HG02759 (cell line): Measurements from ENCODE around the gene CPN1.
A peak's percentile ranks its signal among the peaks of the same experiment; 100 is the strongest.
"Not testable (repeated sequence)": the region's sequence is repeated elsewhere in the genome, so short reads cannot be mapped to it uniquely, and the experiment has no call there.

Experiments
- ATAC-seq: cut with Tn5 transposase; IDR thresholded peaks from one replicate; pipeline ENCODE4 v1.9.1; 2021; ENCODE audit warnings: mild to moderate bottlenecking, moderate library complexity; ENCODE audit not compliant: unreplicated experiment

The CPN1 gene

DNA sequence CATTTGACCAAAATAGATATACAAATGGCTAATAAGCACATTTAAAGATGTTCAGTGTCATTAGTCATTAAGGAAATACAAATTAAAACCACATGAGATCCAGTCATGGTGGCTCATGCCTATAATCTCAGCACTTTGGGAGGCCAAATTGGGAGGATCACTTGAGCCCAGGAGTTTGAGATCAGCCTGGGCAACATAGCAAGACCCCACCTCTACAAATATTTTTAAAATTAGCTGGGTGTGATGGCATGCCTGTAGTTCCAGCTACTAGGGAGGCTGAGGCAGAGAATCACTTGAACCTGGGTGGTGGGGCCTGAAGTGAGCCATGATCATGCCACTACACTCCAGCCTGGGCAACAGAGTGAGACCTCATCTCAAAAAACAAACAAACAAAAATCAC lies 607 bp upstream of the CPN1 start:
- ATAC-seq: not testable (repeated sequence)

DNA sequence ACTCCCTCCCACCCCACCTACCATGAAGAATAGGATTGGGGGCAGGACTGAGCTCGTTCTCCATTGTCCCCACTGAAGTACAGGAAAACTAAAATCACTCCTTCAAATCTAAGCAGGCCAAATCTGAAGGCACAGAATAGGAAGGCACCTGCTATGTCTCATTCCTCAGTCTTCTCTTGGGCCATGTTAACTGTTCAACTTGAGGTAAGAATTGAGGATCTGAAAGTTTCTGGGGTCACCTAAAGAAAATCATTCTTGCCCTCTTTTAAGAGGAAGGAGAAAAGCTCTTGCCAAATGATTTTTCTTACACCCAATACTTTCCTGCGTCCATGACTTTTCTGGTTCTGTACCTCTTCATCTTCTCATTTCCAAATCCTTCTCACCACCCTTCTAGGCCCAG lies 4.9 kb downstream of the CPN1 start:
- no peak for ATAC-seq

DNA sequence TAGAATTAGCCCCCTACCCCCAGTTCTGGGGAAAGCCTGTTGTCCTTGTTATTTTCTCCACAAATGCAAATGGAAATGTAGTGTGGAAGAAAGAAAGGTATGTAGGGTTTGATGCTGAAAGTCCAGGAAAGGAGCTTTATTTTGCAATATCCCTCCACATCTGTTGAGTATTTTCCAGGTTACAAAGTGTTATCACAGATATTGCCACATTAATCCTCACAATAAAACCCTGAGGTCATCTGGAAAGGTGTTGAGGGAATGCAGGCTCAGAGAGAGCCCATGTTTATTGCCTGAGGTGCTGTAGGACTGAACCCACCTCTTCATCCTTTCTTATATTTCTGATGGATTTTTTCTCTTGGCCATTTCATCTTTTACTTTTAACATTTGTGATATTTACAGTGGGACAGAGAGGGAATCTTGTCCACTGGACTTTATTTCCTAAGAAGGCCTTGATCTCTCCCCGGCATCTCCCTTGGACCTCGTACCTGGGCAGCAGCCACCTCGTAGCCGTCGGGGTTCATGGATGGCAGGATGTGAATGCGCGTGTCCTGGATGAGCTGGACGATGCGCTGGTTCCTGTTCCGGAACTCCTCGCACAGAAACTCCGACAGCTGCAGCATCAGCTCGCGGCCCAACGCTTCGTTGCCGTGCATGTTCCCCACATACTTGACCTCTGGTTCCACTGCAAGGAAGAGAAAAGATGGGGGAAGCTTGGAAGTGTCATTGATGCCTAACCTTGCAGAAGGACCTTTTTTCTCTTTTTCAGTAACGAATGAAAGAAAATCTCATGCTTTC lies 6.0 kb downstream of the CPN1 start:
- no peak for ATAC-seq

DNA sequence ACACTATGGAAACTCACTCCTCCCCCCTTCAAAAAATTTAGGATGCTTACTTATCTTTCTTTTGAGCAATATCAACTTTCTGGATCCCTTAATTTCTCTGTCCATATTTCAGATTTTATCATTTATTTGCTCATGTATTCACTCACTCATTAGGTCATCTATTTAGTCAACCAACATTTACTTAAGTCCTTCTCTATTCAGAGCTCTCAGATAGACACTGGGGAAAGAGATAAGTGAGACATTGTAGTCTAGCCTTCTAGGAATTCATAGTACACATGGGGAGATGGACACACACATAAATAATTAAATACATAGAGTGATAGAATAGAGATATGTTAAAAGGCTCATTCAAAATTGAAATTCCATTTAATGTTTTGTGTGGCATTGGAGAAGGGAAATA lies 9.2 kb downstream of the CPN1 start:
- no peak for ATAC-seq

DNA sequence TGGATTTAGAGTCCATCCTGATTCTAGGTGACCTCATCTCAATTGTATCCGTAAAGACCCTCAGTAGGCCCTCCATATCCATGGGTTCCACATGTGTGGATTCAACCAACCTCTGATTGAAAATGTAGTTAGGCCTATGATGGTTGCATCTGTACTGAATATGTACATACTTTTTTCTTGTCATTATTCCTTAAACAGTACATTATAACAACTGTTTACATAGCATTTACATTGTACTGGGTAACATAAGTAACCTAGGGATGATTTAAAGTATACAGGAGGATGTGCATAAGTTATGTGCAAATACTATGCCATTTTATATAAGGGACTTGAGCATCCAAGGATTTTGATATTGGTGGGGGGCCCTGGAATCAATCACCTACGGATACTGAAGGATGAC lies 10.1 kb downstream of the CPN1 start:
- ATAC-seq: no peak

DNA sequence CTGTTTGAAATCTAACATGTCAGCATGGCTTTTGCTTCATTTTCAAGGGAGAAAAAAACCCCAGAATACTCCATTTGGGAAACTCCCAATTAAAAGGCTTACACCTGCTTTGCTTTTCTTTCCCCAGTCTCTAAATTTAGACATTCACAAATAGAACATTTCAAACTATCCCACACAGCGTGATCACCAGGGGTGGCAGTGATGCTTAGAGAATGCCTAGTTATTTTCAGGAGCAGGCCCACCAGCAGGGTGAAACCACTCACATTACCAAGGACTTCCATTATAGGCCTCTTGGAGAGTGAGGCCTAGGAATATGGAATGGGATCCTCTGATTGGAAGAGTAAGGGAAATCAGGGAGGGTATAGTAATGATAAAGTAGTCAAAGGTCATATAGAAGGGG lies 14.2 kb downstream of the CPN1 start:
- no peak for ATAC-seq

DNA sequence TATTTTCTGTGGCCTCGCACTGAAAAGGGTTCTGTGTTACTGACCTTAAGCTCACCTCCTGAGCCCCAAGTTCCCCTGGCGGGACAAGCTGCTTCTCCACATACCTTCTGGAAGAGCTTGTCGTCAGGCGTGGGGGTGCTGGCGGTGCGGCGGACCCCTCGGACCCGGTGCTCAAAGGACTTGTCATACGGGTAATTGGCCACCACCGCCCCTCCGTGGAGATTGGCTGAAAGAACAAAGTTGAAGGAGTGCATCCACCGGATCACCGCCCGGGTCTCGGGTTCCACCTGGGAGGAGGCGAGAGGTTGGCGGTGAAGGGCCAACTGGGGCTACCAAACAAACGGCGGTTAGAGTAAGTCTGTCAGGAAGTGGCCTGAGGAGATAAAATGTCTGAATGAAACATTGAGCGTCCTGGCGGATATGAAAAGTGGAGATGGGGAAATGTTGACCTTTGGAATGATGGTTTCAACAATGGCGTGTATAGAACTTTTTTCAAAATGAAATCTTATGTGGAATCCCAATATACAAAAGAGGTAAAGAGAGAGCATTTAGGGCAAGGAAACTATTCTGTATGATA lies 16.5 kb downstream of the CPN1 start:
- no peak for ATAC-seq

DNA sequence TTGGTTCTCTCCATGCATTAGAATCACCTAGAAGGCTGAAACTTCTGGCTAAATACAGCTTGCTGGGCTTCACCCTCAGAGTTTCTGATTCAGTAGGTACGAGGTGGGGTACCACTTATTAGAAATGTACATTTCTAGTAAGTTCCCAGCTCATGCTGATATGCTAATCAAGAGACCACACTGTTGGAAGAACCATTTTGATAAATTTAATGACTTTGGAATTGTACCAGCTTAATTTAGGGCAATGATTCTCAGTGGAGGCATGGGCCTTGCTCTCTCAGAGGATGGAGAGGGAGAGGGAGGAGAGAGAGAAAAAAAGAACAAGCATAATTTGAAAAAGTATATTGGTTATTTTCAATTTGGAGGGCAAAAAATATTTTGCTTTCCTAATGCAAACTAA lies 20.3 kb downstream of the CPN1 start:
- ATAC-seq: no peak

DNA sequence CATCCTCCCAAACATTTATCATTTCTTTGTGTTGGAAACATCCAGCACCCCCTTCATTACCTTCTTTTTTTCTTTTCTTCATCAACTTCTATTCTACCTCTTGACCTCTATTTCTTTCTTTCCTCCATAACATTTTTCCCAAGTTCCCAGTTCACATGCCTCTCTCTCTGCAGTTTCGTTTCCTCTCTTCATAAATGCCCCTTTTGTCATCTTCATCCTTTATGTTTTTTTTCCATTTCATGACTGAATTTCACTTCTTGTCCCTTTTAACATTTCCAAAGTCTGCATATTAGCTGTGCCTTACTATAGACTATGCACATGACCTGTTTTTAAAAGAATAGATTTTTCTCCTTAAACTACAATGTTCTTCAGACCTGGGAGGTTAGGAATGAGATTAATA lies 23.7 kb downstream of the CPN1 start:
- no peak for ATAC-seq

DNA sequence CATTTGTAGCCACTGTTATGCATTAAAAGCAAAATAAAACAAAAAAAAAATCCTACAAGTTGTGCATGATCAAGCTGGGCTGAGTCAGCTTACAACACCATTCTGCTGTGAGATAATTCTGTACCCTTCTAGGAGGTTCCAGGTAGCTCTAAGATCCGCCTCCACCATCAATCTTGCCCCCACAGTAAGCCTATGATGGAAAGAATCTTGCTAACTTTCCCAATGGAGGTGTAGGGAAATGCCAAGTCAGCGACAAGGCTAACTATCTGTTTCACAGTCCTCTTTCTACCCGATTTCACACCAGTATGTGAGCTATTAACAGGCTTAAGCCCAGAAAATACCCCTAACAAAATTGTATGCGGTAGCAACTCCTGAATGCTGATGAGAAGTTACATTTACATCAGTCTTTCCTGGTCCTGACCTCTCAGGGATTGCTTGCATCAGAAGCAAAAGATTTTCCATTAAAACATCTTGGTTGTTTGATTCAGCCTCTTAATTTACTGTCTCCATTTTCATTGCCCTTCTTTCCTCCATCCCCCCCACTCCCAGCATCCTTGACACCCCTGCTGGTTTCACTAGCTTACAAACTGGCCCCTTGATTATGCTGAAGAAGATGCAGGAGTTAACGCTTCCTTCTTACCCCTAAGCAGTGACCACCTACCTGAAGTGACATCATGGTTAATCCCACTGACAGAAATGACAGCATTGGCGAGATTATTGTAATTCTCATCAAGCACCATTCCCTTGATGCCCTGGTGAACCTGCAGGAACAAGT lies 27.8 kb downstream of the CPN1 start:
- ATAC-seq: no peak

DNA sequence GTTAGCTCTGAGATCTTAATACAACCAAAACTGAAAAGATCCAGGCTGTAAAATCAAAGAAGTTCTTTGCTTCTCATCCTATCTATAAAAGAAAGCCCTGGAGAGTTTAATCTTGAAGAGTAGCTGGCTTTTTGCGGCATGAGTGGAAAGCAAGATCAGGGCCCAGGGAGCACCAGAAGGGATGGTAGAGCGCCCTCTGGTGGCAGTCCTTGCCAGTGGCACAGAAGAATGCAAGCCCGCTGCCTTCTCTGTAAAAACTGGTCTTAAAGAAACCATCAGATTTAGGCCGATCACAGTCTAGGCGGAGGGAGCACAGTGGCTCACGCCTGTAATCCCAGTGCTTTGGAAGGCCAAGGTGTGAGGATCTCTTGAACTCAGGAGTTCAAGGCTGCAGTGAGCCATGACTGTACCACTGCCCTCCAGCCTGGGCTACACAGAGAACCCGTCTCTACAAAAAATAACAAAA lies 35.6 kb downstream of the CPN1 start:
- ATAC-seq: peak; percentile 64

DNA sequence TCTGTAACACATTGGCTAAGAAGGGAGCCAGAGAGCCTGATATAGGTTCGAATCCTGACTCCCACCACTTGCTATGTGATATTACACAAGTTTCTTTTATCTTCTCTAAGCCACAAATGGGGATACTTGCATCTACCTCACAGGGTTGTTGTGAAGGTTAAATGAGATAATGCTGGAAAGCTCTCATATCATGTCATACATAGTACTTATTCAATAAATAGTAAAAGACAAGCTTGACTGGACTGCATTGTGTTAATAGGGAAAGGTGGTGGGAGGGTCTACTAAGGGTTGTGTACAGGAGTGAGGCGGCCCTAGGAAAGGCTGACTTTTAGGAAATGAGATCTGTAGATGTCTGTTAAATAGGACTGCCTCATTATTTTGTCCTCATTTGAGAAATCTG lies 36.1 kb downstream of the CPN1 start:
- ATAC-seq: no peak

DNA sequence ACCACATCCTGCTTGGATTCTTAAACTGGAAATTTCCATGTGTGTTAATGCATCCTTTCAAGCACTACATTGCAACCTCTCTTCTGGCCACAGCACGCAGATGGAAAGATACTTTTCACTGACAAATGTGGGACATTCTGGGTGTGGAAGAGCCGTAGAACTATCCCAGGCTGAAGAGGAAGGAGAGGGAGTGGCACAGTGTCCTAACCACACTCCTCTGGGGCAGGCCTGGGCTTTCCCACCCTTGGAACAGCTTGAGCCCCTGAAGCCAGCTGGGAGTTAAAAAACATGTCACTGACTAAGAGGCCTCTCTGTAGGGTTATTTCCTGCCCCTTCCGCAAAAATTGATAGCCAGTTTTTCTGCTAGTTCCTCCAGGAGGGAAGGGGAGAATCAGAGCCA lies 37.9 kb downstream of the CPN1 start:
- ATAC-seq: no peak

DNA sequence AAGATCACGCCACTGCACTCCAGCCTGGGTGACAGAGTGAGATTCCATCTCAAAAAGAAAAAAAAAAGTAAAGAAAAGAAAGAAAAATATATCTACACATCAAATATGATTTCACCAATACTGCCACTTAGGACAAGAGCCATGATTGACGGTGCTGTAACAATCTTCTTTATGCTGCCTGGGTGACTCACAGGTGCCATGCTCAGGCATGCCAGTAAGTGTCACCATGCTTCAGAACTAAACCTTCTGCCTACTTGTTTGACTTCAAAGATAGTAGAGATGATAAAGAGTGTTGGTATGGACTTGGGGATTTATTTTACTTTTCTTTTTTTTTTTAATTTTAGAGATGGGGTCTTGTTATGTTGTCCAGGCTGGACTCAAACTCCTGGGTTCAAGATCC lies 38.3 kb downstream of the CPN1 start:
- ATAC-seq: no peak

DNA sequence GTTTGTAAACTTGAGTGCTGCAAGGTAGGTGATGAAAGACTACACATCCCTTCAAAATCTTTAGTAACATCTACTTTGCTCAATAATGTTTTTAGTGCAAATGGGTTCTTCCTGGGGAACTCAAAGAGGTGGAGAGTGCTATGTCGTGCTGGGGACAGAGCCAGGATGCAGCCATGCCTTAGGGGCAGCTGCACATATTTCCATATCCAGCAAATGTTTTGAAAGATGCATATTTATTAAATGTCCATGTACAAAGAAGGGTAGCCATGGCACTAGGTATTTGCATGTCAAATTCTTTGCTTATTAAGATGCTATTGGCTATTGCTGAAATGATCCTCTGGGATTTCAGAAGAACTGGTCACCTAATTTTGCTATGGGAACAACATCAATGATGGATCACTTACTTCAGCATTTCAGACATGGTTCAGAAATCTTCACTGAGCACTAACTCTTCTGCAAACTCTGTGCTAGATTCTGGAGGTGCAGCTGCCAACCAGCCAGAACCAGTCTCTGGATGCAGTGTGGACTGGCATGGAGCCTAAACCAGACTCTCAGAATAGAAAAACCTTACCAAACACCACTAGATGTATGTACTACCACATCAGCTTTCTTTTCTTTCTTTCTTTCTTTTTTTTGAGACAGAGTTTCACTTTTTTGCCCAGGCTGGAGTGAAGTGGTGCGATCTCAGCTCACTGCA lies 40.2 kb downstream of the CPN1 start:
- ATAC-seq: no peak

DNA sequence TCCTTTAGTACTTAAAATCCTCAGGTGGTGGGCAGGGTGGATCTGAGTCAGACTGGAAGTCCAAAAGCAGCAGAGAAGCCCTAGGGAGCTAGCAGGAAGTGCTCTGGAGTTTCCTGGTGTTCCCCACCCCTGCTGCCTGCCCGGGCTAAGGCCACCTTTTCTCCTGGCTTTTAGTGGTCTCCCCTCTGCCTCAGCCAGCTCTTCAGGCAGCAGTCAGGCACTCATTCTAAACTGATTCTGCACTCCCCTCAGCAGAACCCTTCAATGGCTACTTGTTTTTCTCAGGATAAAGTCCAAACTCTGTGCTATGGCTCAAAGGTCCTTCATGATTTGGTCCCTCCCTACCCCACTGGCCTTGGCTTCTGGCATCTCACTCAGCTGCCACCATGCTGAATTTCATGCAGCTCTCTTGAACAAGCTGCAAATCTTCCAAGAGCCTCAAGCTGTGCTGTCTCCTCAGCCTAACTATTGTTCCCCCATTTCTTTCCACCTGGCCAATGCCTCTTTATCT lies 43.1 kb downstream of the CPN1 start:
- no peak for ATAC-seq

DNA sequence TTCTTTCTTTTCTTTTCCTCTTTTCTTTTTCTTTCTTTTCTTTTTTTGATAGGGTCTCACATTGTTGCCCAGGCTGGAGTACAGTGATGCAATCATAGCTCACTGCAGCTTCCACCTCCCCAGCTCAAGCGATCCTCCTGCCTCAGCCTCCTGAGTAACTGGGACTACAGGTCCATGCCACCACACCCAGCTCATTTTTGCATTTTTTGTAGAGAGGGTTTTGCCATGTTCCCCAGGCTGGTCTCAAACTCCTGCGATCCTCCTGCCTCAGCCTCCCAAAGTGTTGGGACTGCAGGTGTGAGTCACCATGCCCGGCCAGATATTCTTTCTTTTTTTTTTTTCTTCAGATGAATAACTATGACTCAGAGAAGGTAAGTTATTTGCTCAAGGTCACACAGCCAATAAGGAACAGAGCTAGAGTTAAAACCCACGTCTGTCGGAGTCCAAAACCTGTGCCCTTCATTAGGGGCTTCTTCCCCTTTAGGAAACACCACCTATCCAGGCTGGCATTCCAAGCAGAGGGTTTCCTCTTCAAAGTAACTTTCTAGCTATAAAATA lies 43.8 kb downstream of the CPN1 start:
- ATAC-seq: no peak

DNA sequence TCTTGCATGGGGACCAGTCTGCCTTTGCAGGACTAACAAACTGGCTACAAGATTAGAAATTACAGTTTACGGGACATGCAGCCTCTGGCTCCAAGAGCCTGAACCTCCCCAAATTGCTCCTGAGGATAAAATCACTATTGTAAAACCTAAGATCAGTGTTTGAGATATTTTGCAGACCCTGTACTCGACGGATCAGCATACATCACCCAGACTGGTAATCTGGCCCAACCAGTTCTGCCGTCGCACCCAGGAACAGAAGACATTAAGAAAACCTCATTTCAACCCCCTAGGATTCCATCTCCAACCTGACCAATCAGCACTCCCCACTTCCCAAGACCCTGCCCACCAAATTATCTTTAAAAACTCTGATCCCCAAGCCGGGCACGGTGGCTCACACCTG lies 44.8 kb downstream of the CPN1 start:
- no peak for ATAC-seq

DNA sequence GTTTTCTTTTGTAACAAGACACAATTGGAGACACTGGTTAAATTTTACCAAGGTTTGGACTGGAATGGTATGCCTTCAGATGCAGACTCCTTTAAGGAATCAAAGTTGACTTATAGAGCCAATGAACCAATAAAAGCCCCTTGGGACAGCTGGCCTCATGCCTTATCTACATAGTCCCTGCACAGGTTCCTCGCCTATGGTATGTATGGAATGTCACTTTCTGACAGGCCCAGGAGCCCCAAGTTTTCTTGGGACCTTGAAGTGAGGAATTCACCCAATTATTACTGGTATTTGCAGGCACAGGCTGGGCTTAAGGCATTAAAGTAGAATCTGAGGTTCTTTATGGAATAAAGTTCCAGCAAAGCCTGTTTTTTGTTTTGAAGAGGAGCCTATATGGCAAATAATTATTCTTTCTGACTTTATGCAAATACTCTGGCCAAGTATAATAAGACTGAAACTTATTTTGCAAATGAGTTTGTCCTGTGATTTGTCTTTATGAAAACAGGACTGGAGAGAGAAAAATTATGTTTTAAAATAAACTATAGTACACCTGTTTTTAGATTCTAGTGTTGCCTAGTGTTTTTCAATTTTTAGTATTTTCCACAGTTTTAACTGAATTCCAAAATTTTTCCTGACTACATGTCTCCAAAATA lies 47.8 kb downstream of the CPN1 start:
- ATAC-seq: no peak

DNA sequence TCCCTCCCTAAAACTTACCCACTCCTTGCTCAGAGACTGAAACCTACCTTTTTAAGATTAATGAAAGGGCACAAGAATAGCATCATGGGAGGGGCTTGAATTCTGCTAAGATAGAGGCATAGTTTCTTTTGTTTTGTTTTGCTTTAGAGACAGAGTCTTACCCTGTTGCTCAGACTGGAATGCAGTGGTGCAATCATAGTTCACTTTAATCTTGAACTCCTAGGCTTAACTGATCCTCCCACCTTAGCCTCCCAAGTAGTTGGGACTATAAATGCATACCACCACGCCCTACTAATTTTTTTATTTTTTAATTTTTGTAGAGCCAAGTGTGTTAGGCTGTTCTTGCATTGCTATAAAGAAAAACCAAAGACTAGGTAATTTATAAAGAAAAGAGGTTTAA lies 54.3 kb downstream of the CPN1 start:
- no peak for ATAC-seq
